MCF 10A (cell line): ENCODE data around the gene KCNJ4. TPM values are rescaled to one million over a fixed set of nuclear protein-coding genes. Genes with fewer than 3 reads are reported as not detected.

Source experiments
- BruUV-seq: library from RNA; stranded (reverse); fragments of 400-500 nt; replicated peaks from 2 replicates; lab custom pipeline; 2021; lab: Mats Ljungman, UMichigan
- CTCF ChIA-PET: fragments of 300-600 bp; sonication (Branson Sonifier 250); formaldehyde crosslinking; extraction: SDS; loops from one replicate; lab custom pipeline; 2021; ENCODE audit warnings: antibody characterized with exemption, inconsistent platforms; lab: Yijun Ruan, JAX
- POLR2A ChIA-PET: fragments of 300-600, 350-650 bp; sonication (Branson Sonifier 250); formaldehyde crosslinking; extraction: SDS; loops from one replicate; lab custom pipeline; 2020; ENCODE audit warnings: antibody characterized with exemption, inconsistent platforms; lab: Yijun Ruan, JAX
- DNase-seq: peaks from one replicate; pipeline ENCODE4 v3.0.0-alpha.2; 2018; ENCODE audit not compliant: unreplicated experiment
- H3K27ac Mint-ChIP-seq: one replicate; pipeline ENCODE4 v1.8.0; 2022; ENCODE audit warnings: mild to moderate bottlenecking, low read depth, mixed read lengths; ENCODE audit not compliant: unreplicated experiment
- H3K27me3 Mint-ChIP-seq: one replicate; pipeline ENCODE4 v1.8.0; 2022; ENCODE audit warnings: mixed read lengths; ENCODE audit not compliant: insufficient read depth, unreplicated experiment
- H3K36me3 Mint-ChIP-seq: one replicate; pipeline ENCODE4 v1.8.0; 2022; ENCODE audit warnings: mild to moderate bottlenecking, moderate library complexity, mixed read lengths; ENCODE audit not compliant: insufficient read depth, unreplicated experiment
- H3K4me1 Mint-ChIP-seq: one replicate; pipeline ENCODE4 v1.8.0; 2022; ENCODE audit warnings: mixed read lengths; ENCODE audit not compliant: insufficient read depth, unreplicated experiment
- H3K4me3 Mint-ChIP-seq: one replicate; pipeline ENCODE4 v1.8.0; 2022; ENCODE audit warnings: mild to moderate bottlenecking, moderate library complexity, mixed read lengths; ENCODE audit not compliant: unreplicated experiment
- H3K9me3 Mint-ChIP-seq: one replicate; pipeline ENCODE4 v1.8.0; 2022; ENCODE audit warnings: mixed read lengths; ENCODE audit not compliant: unreplicated experiment
- intact Hi-C: fragments of 100-400 bp; cut with micrococcal nuclease; formaldehyde crosslinking; loops from 2 replicates; pipeline ENCODE4 v1.14.1; 2022
- total RNA-seq: library from RNA; stranded (reverse); gene quantifications from 2 replicates; pipeline ENCODE4 v1.2.3, GENCODE V29; 2022
- TF ChIP-seq, protein P1 (sequence below): fragments of 200-600 bp; IDR thresholded peaks from one replicate; pipeline ENCODE4 v1.8.0; 2022; ENCODE audit warnings: antibody characterized with exemption, mild to moderate bottlenecking; ENCODE audit not compliant: unreplicated experiment

Gene KCNJ4
- total RNA-seq, 1 experiment from 2014 or later = not detected

DNA sequence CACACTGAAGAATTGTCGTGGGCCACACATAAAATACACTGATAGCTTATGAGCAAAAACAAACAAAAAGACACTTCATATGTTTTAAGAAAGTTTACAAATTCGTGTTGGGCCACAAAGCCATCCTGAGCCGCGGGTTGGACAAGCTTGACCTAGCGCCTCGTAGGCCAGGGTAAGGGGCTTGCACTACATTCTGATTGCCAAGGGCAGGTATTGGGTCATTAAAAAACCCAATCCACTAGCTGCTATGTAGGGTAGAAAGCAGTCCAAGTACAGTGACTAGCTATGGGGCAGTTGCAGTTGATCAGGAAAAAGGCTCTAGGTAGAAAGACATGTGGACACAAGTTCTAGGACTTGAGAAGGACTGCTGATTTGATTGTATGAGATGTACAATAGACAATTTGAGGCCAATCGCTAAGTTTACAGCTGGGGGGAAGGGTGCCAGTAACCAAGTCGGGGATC, 26.9 kb upstream of the KCNJ4 start:
- no peaks in the 10 kb centered on the region for H3K9me3 Mint-ChIP-seq
- H3K27me3 Mint-ChIP-seq = no peaks in the 10 kb centered on the region
- intact Hi-C loops = no loop called here
- H3K36me3 Mint-ChIP-seq = peaks cover 74% of the 10 kb centered on the region
- DNase-seq = no peak
- no TSS peak for BruUV-seq
- TF ChIP-seq, protein P1, sequence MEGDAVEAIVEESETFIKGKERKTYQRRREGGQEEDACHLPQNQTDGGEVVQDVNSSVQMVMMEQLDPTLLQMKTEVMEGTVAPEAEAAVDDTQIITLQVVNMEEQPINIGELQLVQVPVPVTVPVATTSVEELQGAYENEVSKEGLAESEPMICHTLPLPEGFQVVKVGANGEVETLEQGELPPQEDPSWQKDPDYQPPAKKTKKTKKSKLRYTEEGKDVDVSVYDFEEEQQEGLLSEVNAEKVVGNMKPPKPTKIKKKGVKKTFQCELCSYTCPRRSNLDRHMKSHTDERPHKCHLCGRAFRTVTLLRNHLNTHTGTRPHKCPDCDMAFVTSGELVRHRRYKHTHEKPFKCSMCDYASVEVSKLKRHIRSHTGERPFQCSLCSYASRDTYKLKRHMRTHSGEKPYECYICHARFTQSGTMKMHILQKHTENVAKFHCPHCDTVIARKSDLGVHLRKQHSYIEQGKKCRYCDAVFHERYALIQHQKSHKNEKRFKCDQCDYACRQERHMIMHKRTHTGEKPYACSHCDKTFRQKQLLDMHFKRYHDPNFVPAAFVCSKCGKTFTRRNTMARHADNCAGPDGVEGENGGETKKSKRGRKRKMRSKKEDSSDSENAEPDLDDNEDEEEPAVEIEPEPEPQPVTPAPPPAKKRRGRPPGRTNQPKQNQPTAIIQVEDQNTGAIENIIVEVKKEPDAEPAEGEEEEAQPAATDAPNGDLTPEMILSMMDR = no peak
- no peaks in the 10 kb centered on the region for H3K4me1 Mint-ChIP-seq
- ChIA-PET POLR2A (interaction anchor here (0.9 to 3.4 kb wide), 3 partner anchors 8 to 14 kb away, joined by 3 to 21 read pairs (median 6); no protein-coding TSS in a partner anchor), CTCF (interaction anchor here (0.8 kb wide), 1 partner anchor 516 kb away, joined by 3 read pairs; no protein-coding TSS in a partner anchor)
- H3K27ac Mint-ChIP-seq = no peak overlapping the region
- no peak overlapping the region for H3K4me3 Mint-ChIP-seq

DNA sequence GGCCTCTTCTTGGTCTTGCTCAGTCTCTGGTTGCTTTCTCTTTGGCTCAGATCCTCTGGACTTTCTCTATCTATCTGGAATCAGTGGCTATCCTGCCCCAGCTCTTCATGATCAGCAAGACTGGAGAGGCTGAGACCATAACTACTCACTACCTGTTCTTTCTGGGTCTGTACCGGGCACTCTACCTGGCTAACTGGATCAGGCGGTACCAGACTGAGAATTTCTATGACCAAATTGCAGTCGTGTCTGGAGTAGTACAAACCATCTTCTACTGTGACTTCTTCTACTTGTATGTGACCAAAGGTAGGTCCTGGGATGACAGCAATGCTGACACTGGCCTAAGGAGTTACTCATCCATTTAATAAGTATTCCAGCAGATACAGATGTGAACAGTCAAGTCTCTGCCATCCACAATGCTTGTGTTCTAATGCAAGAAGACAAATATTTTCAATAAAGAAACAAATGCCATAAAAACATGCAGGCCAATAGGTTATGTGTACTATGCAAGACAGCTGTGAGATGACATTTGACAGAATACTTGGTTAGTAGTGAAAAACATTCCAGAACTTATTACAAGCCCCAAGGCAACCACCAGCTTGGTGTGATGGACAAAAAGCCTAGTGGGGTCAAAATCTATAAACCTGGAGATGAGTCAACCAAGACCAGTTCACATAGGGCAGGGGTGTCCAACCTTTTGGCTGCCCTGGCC, 26.3 kb upstream of the KCNJ4 start:
- intact Hi-C loops = no loop called here
- Mint-ChIP-seq H3K27me3 (no peaks in the 10 kb centered on the region), H3K9me3 (no peaks in the 10 kb centered on the region), H3K27ac (no peak overlapping the region), H3K4me1 (no peaks in the 10 kb centered on the region), H3K4me3 (no peak overlapping the region), H3K36me3 (peaks cover 68% of the 10 kb centered on the region)
- POLR2A ChIA-PET = interaction anchor here (0.6 to 3.4 kb wide), 10 partner anchors 8 to 187 kb away, joined by 3 to 21 read pairs (median 4); partner anchors contain the start of gene KDELR3
- TF ChIP-seq, protein P1 = no peak
- CTCF ChIA-PET = interaction anchor here (0.6 to 0.8 kb wide), 2 partner anchors 516 to 586 kb away, joined by 3 read pairs; no protein-coding TSS in a partner anchor
- BruUV-seq = no TSS peak
- no peak for DNase-seq

DNA sequence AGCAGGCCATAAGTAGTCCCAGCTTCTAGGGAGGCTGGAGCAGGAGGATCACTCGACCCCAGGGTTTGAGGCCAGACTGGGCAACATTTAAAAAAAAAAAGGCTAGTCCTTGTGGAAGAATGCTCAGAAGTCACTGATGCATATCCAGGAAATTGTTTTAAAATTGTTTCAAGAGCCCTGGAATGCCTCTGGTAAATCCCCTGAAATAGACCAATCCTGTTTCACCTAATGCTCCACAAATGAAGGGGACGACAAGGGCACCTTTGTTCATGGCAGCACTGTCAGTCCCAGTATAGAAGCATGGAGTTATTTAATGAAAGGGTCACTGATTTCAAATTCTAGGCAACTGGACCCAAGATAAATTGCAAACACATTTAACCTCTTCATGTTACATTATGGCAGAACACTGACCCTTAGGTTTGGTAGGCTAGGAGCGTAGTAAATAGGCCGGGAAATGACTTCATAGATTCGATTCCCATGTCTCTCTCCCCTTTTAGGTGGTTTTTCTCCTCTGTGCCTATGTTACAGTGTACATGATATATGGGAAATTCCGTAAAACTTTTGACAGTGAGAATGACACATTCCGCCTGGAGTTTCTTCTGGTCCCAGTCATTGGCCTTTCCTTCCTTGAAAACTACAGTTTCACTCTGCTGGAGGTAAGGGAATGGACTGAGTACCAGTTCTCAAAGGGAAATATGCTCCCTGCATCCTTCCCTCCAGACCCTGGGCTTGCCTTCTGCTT, 24.3 kb upstream of the KCNJ4 start:
- BruUV-seq = no TSS peak
- Mint-ChIP-seq H3K27me3 (no peaks in the 10 kb centered on the region), H3K36me3 (peaks cover 60% of the 10 kb centered on the region), H3K4me3 (no peak overlapping the region), H3K9me3 (no peaks in the 10 kb centered on the region), H3K4me1 (no peaks in the 10 kb centered on the region), H3K27ac (no peak overlapping the region)
- no peak for DNase-seq
- CTCF ChIA-PET = no interaction called here
- POLR2A ChIA-PET = interaction anchor here (0.7 to 3.4 kb wide), 5 partner anchors 10 to 82 kb away, joined by 3 to 21 read pairs (median 4); partner anchors contain the start of gene KDELR3
- intact Hi-C loops = no loop called here
- TF ChIP-seq, protein P1 = no peak

DNA sequence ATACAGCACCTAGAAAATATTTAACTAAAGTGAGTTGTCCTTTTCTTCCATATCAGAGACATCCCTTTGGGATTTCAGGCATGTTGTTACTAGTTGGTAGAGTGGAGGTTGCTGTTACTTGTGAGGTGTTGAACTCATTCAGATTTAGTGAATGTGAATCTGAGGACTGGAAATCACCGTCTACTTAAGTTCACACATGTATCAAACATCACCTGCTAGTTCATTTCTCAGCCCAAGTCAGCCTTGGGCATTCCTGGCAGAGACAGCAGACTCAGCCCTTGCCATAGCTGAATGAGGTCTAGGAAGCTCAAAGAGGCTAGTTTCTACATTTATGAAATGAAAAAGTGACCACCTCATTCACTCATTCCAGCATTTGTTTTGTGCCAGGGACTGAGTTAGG, 22.6 kb upstream of the KCNJ4 start:
- CTCF ChIA-PET = no interaction called here
- H3K4me1 Mint-ChIP-seq = no peaks in the 10 kb centered on the region
- peaks cover 43% of the 10 kb centered on the region for H3K36me3 Mint-ChIP-seq
- no peak for DNase-seq
- intact Hi-C loops = no loop called here
- POLR2A ChIA-PET = interaction anchor here (1.0 to 1.6 kb wide), 3 partner anchors 9 to 24 kb away, joined by 3 to 10 read pairs (median 3); partner anchors contain the start of gene KDELR3
- TF ChIP-seq, protein P1 = no peak
- no peaks in the 10 kb centered on the region for H3K9me3 Mint-ChIP-seq
- no peak overlapping the region for H3K27ac Mint-ChIP-seq
- no peaks in the 10 kb centered on the region for H3K27me3 Mint-ChIP-seq
- H3K4me3 Mint-ChIP-seq = no peak overlapping the region
- BruUV-seq = no TSS peak
